ENCODE results near the gene SBNO2. TPM values are rescaled to one million over a fixed set of nuclear protein-coding genes. Genes with fewer than 3 reads are reported as not detected.

SBNO2 gene
- total and polyA plus RNA-seq, 4 donors, result 45.6 to 155 (median 95.9) TPM

- peaks cover 0 to 2% (median 0%) of the 10 kb centered on the region in 4 donors for H3K9me3 ChIP-seq (ENCODE audit: control insufficient read depth in 4 of 4, insufficient read depth in 3 of 4, low read length in 3 of 4)
- peaks cover 0 to 34% (median 0%) of the 10 kb centered on the region in 5 donors for H3K4me1 ChIP-seq (ENCODE audit: control insufficient read depth in 5 of 5, insufficient read depth in 5 of 5, low read length in 5 of 5)
- peaks cover 0 to 42% (median 34%) of the 10 kb centered on the region in 3 donors for H3K27me3 ChIP-seq (ENCODE audit: control insufficient read depth in 3 of 3, insufficient read depth in 3 of 3, low read length in 2 of 3)
- peak within 1 kb of the TSS in 1 of 2 donors; percentile 90 for H3K27ac ChIP-seq (ENCODE audit: low read depth in 1 of 2, low read length in 1 of 2)
- peaks cover 0 to 11% (median 0%) of the 10 kb centered on the region in 4 donors for H3K36me3 ChIP-seq (ENCODE audit: control insufficient read depth in 4 of 4, insufficient read depth in 4 of 4, low read length in 4 of 4)
- no peak for DNase-seq
- peak; percentile 3 for ATAC-seq (ENCODE audit: insufficient read depth, low FRiP score)
- TF ChIP-seq CTCF (IDR thresholded peaks at IDR 0.05; ENCODE audit: control extremely low read depth, extremely low read depth), result no peak
- 3 to 4% methylated on average over 57 to 61 of the region's 61 CpGs for WGBS, 2 donors
- no peak within 1 kb of the TSS for H3K9ac ChIP-seq (ENCODE audit: insufficient read depth in 1 of 2, low read length in 2 of 2)
- H3K4me3 ChIP-seq, result peak within 1 kb of the TSS; percentile 59
Observed at GRCh38 chr19:1066748-1067340, 107.2 kb downstream of the SBNO2 start, which contains the start of gene ARHGAP45. Gene ARHGAP45 (plus strand): TSS chr19:1067167. CDS start chr19:1067406, 239 bp downstream.

GRCh38 chr19:1066251-1066747, 107.8 kb downstream of the SBNO2 start:
- DNase-seq, result no peak
- Histone ChIP-seq H3K4me1 (ENCODE audit: control insufficient read depth in 5 of 5, insufficient read depth in 5 of 5, low read length in 5 of 5) (peaks cover 0 to 31% (median 0%) of the 10 kb centered on the region in 5 donors), H3K27me3 (ENCODE audit: control insufficient read depth in 3 of 3, insufficient read depth in 3 of 3, low read length in 2 of 3) (peaks cover 0 to 38% (median 31%) of the 10 kb centered on the region in 3 donors), H3K36me3 (ENCODE audit: control insufficient read depth in 4 of 4, insufficient read depth in 4 of 4, low read length in 4 of 4) (peaks cover 0 to 7% (median 0%) of the 10 kb centered on the region in 4 donors), H3K9me3 (ENCODE audit: control insufficient read depth in 4 of 4, insufficient read depth in 3 of 4, low read length in 3 of 4) (peaks cover 0 to 2% (median 0%) of the 10 kb centered on the region in 4 donors), H3K9ac (ENCODE audit: insufficient read depth in 1 of 2, low read length in 2 of 2) (no peak overlapping the region), H3K27ac (ENCODE audit: low read depth in 1 of 2, low read length in 1 of 2) (peak overlapping the region in 1 of 2 donors; percentile 43), H3K4me3 (peak overlapping the region; percentile 0)
- WGBS, 2 donors, result 31 to 36% methylated on average over 17 of the region's 17 CpGs
- ATAC-seq (ENCODE audit: insufficient read depth, low FRiP score), result no peak
- TF ChIP-seq CTCF (IDR thresholded peaks at IDR 0.05; ENCODE audit: control extremely low read depth, extremely low read depth), result no peak

GRCh38 chr19:1065606-1066109, 108.4 kb downstream of the SBNO2 start:
- Histone ChIP-seq H3K36me3 (ENCODE audit: control insufficient read depth in 4 of 4, insufficient read depth in 4 of 4, low read length in 4 of 4) (peaks cover 0 to under 1% (median 0%) of the 10 kb centered on the region in 4 donors), H3K9me3 (ENCODE audit: control insufficient read depth in 4 of 4, insufficient read depth in 3 of 4, low read length in 3 of 4) (peaks cover 0 to 2% (median 0%) of the 10 kb centered on the region in 4 donors), H3K9ac (ENCODE audit: insufficient read depth in 1 of 2, low read length in 2 of 2) (no peak overlapping the region), H3K27ac (ENCODE audit: low read depth in 1 of 2, low read length in 1 of 2) (peak overlapping the region in 1 of 2 donors; percentile 56), H3K27me3 (ENCODE audit: control insufficient read depth in 3 of 3, insufficient read depth in 3 of 3, low read length in 2 of 3) (peaks cover 0 to 35% (median 29%) of the 10 kb centered on the region in 3 donors), H3K4me3 (no peak overlapping the region), H3K4me1 (ENCODE audit: control insufficient read depth in 5 of 5, insufficient read depth in 5 of 5, low read length in 5 of 5) (peaks cover 0 to 29% (median 0%) of the 10 kb centered on the region in 5 donors)
- no peak for TF ChIP-seq CTCF (IDR thresholded peaks at IDR 0.05; ENCODE audit: control extremely low read depth, extremely low read depth)
- ATAC-seq (ENCODE audit: insufficient read depth, low FRiP score), result peak; percentile 38
- WGBS, 2 donors, result 60 to 75% methylated on average over 17 of the region's 17 CpGs
- no peak for DNase-seq
